Measurements from ENCODE around the gene DENND1C.

DENND1C gene

DNA sequence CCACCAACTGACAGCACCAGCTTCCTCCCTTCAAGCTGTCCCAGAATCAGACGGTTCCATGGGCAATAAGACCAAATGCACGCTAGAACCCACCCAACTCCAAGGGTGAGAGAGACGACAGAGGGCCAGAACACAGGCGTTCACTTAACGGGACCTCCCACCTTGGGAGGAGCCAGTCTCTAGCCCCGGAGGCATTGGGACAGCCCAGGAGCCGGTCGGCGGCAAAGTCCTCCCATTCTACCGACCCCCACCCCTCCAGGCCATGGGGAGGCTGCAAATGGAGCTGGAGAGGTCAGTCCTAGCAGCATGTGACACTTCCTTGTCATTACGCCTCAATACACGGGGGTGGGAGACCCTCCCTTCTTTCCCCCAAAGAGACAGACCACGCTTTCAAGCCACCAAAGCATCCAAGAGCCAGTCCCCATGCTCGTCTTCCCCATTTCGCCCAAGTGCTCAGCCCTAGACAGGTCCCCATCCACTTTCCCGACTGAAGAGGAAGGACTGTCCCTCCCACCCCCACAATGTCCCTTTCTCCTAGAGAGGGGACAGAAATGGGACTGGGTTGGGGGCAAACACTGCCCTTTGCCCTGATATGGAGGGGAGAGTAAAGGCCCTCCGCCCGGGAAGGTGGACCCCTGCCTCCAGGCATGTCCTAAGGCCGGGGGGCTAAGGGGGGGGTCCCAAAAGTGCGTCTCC is 57.9 kb downstream of the DENND1C start:
- DNase-seq, result peak in 3 of 14 donors; percentile 22 to 38 (median 23)

DNA sequence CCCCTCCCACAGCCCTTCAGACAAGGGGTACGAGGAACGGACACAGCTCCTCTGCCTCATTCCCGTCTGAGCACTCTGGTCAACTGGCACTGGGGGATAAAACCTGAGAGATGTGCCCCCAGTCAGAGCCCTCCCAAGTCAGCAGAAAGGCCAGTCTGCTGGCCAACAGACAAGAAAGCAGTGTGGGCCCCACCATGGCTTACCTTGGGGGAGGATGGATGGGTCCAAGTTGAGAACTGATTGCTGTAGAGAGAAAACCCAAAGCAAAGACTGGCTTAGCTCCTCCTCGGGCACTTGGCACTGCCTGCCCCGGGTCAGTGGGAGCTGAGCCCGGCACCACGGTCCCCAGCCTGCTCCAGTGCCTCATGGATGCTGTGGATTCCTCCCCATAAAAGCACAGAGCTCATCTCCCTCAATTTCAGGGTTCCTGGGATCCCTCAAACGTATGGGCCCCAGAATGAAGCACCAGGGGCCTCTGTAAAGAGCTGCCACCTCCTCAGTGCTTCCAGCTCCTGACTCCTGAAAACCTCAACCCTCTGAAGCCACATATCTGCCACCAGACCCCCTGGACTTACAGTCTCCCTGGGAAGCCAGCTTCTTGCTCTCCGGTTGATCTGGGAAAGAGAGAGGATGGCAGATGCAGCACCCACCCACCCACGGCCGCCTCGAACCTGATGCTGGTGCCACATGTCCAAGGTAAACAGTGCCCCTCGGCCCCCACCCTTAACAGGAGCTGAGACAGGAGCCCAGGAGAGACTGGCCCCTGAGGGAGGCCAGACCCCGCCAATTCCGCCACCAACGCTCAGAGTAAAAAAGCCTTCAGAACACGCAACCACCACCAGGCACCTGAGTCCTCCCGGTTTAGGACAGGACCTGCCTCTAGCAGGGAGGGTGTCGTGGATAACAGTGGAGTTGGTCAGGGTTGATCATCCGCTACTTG is 60.2 kb downstream of the DENND1C start:
- DNase-seq, result no peak

- no peak for DNase-seq
These were observed 63.0 kb downstream of the DENND1C start for GRCh38 chr19:6418562-6418932.

- peak in 10 of 14 donors; percentile 3 to 75 (median 20) for DNase-seq
These were observed 63.6 kb downstream of the DENND1C start for GRCh38 chr19:6417713-6418561.

Data from C1 segment of cervical spinal cord (tissue), 14 donors.